Measurements from ENCODE around the gene FLT4.
A peak's percentile ranks its signal among the peaks of the same experiment; 100 is the strongest.
"Not testable (repeated sequence)": the region's sequence is repeated elsewhere in the genome, so short reads cannot be mapped to it uniquely, and the experiment has no call there.

FLT4 gene

GRCh38 chr5:180649297-180650039 is at the start of gene FLT4:
TSS of gene FLT4 (minus strand) at chr5:180649600. CDS start at chr5:180649545, 55 bp downstream.
- no peak for DNase-seq

GRCh38 chr5:180699042-180699441 is 49.6 kb upstream of the FLT4 start:
- DNase-seq, result no peak

GRCh38 chr5:180696116-180696515 is 46.7 kb upstream of the FLT4 start:
- DNase-seq, result no peak

GRCh38 chr5:180692429-180692828 is 43.0 kb upstream of the FLT4 start:
- no peak for DNase-seq

GRCh38 chr5:180691046-180691445 is 41.6 kb upstream of the FLT4 start:
- no peak for DNase-seq

- DNase-seq, result no peak
Observed at GRCh38 chr5:180690562-180690961, 41.2 kb upstream of the FLT4 start.

- no peak for DNase-seq
Observed at GRCh38 chr5:180689775-180690174, 40.4 kb upstream of the FLT4 start.

- no peak for DNase-seq
Observed at GRCh38 chr5:180689071-180689694, 39.8 kb upstream of the FLT4 start.

GRCh38 chr5:180688330-180689070 is 39.1 kb upstream of the FLT4 start:
- no peak for DNase-seq

- DNase-seq, result not testable (repeated sequence)
Observed at GRCh38 chr5:180686799-180687198, 37.4 kb upstream of the FLT4 start.

- no peak for DNase-seq
Observed at GRCh38 chr5:180684623-180685161, 35.3 kb upstream of the FLT4 start.

GRCh38 chr5:180683220-180683922 is 34.0 kb upstream of the FLT4 start:
- DNase-seq, result no peak

GRCh38 chr5:180682560-180682959 is 33.2 kb upstream of the FLT4 start:
- no peak for DNase-seq

GRCh38 chr5:180682008-180682407 is 32.6 kb upstream of the FLT4 start:
- not testable (repeated sequence) for DNase-seq

- not testable (repeated sequence) for DNase-seq
Observed at GRCh38 chr5:180678319-180678718, 28.9 kb upstream of the FLT4 start.

- DNase-seq, result no peak
Observed at GRCh38 chr5:180675036-180675635, 25.7 kb upstream of the FLT4 start.

GRCh38 chr5:180674090-180674475 is 24.7 kb upstream of the FLT4 start:
- DNase-seq, result not testable (repeated sequence)

- DNase-seq, result no peak
Observed at GRCh38 chr5:180673371-180674089, 24.1 kb upstream of the FLT4 start.

- DNase-seq, result not testable (repeated sequence)
Observed at GRCh38 chr5:180671958-180672524, 22.6 kb upstream of the FLT4 start.

GRCh38 chr5:180670586-180671359 is 21.4 kb upstream of the FLT4 start:
- peak; percentile 42 for DNase-seq

- no peak for DNase-seq
Observed at GRCh38 chr5:180670157-180670556, 20.8 kb upstream of the FLT4 start.
